Measurements from ENCODE around the gene DUSP22. TPM values are rescaled to one million over a fixed set of nuclear protein-coding genes. Genes with fewer than 3 reads are reported as not detected.

The DUSP22 gene
- total and polyA plus RNA-seq, 2 experiments from 2014 or later, result 12.8 to 36.8 TPM

DNA sequence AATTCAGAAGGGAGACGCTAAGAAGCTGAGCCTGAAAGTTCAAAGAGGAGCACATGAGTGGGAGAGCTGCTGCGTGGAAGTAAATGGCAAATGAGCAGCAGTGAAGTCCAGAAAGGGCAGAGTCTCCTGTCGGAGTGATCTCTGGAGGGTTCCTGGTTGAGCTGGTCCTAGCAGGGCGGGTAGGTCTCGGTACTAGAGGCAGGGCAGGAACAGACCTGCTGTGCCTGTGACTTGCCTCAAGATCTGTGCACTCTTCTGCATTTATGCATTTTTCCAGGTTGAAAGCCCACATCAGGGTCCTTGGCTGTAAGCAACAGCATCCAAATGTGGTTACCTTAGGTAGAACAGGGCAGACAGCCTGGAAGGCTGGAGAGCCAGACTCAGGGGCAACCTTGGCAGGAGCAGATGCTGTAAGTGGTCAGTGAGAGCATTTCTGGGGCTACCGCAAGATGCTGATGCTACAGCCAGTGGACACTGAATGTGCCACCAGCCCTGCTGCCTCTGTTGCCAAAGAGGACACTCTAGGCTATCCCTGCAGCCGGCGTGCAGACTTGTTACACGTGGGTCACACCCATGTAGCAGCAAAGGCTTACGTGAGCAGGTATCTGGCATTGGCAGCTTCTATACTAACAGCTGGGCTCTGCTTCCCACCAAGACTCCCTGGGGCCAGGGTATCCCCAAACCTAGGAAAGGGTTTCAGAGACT, 8.4 kb downstream of the DUSP22 start:
- H3K36me3 Mint-ChIP-seq (ENCODE audit: low read depth), result peaks cover 12% of the 10 kb centered on the region; the same call in 2 of the 3 replicates
- DNase-seq (ENCODE audit: low spot score) (no peak), ATAC-seq (no peak)
- TF ChIP-seq STAT1 (IDR thresholded peaks at IDR 0.05; ENCODE audit: unreplicated experiment) (no peak), ZNF114 (CRISPR knock-in tag; IDR thresholded peaks at IDR 0.05) (no peak), EZH2phosphoT487 (IDR thresholded peaks at IDR 0.05; ENCODE audit: unreplicated experiment) (no peak), JUNB (IDR thresholded peaks at IDR 0.05; ENCODE audit: unreplicated experiment) (no peak), POLR2AphosphoS5 (IDR thresholded peaks at IDR 0.05; ENCODE audit: low read depth) (no peak), NANOG (IDR thresholded peaks at IDR 0.05; ENCODE audit: borderline replicate concordance) (no peak), CREB1 (CRISPR knock-in tag; IDR thresholded peaks at IDR 0.05; ENCODE audit: low read depth) (no peak), ZNF331 (CRISPR knock-in tag; IDR thresholded peaks at IDR 0.05; ENCODE audit: low read depth) (no peak), EZH2 (IDR thresholded peaks at IDR 0.05; ENCODE audit: low read depth, unreplicated experiment) (no peak)
- TF ChIP-seq, protein P1, sequence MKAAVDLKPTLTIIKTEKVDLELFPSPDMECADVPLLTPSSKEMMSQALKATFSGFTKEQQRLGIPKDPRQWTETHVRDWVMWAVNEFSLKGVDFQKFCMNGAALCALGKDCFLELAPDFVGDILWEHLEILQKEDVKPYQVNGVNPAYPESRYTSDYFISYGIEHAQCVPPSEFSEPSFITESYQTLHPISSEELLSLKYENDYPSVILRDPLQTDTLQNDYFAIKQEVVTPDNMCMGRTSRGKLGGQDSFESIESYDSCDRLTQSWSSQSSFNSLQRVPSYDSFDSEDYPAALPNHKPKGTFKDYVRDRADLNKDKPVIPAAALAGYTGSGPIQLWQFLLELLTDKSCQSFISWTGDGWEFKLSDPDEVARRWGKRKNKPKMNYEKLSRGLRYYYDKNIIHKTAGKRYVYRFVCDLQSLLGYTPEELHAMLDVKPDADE (IDR thresholded peaks at IDR 0.05), result no peak
- TF ChIP-seq, protein P2, sequence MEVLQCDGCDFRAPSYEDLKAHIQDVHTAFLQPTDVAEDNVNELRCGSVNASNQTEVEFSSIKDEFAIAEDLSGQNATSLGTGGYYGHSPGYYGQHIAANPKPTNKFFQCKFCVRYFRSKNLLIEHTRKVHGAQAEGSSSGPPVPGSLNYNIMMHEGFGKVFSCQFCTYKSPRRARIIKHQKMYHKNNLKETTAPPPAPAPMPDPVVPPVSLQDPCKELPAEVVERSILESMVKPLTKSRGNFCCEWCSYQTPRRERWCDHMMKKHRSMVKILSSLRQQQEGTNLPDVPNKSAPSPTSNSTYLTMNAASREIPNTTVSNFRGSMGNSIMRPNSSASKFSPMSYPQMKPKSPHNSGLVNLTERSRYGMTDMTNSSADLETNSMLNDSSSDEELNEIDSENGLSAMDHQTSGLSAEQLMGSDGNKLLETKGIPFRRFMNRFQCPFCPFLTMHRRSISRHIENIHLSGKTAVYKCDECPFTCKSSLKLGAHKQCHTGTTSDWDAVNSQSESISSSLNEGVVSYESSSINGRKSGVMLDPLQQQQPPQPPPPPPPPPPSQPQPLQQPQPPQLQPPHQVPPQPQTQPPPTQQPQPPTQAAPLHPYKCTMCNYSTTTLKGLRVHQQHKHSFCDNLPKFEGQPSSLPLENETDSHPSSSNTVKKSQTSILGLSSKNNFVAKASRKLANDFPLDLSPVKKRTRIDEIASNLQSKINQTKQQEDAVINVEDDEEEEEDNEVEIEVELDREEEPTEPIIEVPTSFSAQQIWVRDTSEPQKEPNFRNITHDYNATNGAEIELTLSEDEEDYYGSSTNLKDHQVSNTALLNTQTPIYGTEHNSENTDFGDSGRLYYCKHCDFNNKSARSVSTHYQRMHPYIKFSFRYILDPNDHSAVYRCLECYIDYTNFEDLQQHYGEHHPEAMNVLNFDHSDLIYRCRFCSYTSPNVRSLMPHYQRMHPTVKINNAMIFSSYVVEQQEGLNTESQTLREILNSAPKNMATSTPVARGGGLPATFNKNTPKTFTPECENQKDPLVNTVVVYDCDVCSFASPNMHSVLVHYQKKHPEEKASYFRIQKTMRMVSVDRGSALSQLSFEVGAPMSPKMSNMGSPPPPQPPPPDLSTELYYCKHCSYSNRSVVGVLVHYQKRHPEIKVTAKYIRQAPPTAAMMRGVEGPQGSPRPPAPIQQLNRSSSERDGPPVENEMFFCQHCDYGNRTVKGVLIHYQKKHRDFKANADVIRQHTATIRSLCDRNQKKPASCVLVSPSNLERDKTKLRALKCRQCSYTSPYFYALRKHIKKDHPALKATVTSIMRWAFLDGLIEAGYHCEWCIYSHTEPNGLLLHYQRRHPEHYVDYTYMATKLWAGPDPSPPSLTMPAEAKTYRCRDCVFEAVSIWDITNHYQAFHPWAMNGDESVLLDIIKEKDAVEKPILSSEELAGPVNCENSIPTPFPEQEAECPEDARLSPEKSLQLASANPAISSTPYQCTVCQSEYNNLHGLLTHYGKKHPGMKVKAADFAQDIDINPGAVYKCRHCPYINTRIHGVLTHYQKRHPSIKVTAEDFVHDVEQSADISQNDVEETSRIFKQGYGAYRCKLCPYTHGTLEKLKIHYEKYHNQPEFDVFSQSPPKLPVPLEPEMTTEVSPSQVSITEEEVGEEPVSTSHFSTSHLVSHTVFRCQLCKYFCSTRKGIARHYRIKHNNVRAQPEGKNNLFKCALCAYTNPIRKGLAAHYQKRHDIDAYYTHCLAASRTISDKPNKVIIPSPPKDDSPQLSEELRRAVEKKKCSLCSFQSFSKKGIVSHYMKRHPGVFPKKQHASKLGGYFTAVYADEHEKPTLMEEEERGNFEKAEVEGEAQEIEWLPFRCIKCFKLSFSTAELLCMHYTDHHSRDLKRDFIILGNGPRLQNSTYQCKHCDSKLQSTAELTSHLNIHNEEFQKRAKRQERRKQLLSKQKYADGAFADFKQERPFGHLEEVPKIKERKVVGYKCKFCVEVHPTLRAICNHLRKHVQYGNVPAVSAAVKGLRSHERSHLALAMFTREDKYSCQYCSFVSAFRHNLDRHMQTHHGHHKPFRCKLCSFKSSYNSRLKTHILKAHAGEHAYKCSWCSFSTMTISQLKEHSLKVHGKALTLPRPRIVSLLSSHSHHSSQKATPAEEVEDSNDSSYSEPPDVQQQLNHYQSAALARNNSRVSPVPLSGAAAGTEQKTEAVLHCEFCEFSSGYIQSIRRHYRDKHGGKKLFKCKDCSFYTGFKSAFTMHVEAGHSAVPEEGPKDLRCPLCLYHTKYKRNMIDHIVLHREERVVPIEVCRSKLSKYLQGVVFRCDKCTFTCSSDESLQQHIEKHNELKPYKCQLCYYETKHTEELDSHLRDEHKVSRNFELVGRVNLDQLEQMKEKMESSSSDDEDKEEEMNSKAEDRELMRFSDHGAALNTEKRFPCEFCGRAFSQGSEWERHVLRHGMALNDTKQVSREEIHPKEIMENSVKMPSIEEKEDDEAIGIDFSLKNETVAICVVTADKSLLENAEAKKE (CRISPR knock-in tag; IDR thresholded peaks at IDR 0.05), result no peak
- TF ChIP-seq, protein P3, sequence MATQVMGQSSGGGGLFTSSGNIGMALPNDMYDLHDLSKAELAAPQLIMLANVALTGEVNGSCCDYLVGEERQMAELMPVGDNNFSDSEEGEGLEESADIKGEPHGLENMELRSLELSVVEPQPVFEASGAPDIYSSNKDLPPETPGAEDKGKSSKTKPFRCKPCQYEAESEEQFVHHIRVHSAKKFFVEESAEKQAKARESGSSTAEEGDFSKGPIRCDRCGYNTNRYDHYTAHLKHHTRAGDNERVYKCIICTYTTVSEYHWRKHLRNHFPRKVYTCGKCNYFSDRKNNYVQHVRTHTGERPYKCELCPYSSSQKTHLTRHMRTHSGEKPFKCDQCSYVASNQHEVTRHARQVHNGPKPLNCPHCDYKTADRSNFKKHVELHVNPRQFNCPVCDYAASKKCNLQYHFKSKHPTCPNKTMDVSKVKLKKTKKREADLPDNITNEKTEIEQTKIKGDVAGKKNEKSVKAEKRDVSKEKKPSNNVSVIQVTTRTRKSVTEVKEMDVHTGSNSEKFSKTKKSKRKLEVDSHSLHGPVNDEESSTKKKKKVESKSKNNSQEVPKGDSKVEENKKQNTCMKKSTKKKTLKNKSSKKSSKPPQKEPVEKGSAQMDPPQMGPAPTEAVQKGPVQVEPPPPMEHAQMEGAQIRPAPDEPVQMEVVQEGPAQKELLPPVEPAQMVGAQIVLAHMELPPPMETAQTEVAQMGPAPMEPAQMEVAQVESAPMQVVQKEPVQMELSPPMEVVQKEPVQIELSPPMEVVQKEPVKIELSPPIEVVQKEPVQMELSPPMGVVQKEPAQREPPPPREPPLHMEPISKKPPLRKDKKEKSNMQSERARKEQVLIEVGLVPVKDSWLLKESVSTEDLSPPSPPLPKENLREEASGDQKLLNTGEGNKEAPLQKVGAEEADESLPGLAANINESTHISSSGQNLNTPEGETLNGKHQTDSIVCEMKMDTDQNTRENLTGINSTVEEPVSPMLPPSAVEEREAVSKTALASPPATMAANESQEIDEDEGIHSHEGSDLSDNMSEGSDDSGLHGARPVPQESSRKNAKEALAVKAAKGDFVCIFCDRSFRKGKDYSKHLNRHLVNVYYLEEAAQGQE (IDR thresholded peaks at IDR 0.05; ENCODE audit: unreplicated experiment), result no peak
- TF ChIP-seq, protein P4, sequence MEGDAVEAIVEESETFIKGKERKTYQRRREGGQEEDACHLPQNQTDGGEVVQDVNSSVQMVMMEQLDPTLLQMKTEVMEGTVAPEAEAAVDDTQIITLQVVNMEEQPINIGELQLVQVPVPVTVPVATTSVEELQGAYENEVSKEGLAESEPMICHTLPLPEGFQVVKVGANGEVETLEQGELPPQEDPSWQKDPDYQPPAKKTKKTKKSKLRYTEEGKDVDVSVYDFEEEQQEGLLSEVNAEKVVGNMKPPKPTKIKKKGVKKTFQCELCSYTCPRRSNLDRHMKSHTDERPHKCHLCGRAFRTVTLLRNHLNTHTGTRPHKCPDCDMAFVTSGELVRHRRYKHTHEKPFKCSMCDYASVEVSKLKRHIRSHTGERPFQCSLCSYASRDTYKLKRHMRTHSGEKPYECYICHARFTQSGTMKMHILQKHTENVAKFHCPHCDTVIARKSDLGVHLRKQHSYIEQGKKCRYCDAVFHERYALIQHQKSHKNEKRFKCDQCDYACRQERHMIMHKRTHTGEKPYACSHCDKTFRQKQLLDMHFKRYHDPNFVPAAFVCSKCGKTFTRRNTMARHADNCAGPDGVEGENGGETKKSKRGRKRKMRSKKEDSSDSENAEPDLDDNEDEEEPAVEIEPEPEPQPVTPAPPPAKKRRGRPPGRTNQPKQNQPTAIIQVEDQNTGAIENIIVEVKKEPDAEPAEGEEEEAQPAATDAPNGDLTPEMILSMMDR (conservative IDR thresholded peaks at IDR 0.05; ENCODE audit: low read depth in 2 of 2), result no peak
- H3K27me3 Mint-ChIP-seq (ENCODE audit: insufficient read depth, low read depth, poor library complexity), result no peaks in the 10 kb centered on the region
- Histone ChIP-seq H2AFZ (no peak overlapping the region), H3K4me2 (no peak overlapping the region), H3F3A (replicated peaks; ENCODE audit: low read depth) (no peaks in the 10 kb centered on the region), H3K27ac (ENCODE audit: low read depth) (no peak overlapping the region), H3K4me3 (no peak overlapping the region), H4K20me1 (replicated peaks; ENCODE audit: insufficient read depth) (peaks cover 11% of the 10 kb centered on the region; the same call in 1 of the 2 replicates), H3K4me1 (ENCODE audit: insufficient read depth) (peaks cover 26% of the 10 kb centered on the region), H3K79me2 (replicated peaks; ENCODE audit: insufficient read depth) (peaks cover 50% of the 10 kb centered on the region), H3K36me3 (ENCODE audit: insufficient read depth) (peaks cover 18% of the 10 kb centered on the region; the same call in 1 of the 2 replicates), H3K9me2 (ENCODE audit: insufficient read depth) (peaks cover 18% of the 10 kb centered on the region), H3K27me3 (ENCODE audit: insufficient read depth) (no peaks in the 10 kb centered on the region)
- H3K4me1 Mint-ChIP-seq, result peaks cover 20% of the 10 kb centered on the region
- no peak overlapping the region for H3K4me3 Mint-ChIP-seq
- no peak overlapping the region for H3K27ac Mint-ChIP-seq
- H3K9me3 Mint-ChIP-seq, result peaks cover 2% of the 10 kb centered on the region; the same call in 2 of the 3 replicates
